AML-193 (cell line): Measurements from ENCODE around the gene SORBS1.
"Not testable (repeated sequence)": the region's sequence is repeated elsewhere in the genome, so short reads cannot be mapped to it uniquely, and the experiment has no call there.

Source experiments
- DNase-seq, 2 experiments: peaks; one replicate each; lab custom pipeline; 2025; lab: John Stamatoyannopoulos, UW

Gene SORBS1

GRCh38 chr10:95388539-95388938 is 172.6 kb downstream of the SORBS1 start:
- no peak for DNase-seq

- no peak for DNase-seq
Observed at GRCh38 chr10:95388109-95388471, 173.1 kb downstream of the SORBS1 start.

GRCh38 chr10:95384011-95384704 is 177.0 kb downstream of the SORBS1 start:
- DNase-seq, result no peak

- no peak for DNase-seq
Observed at GRCh38 chr10:95382596-95382995, 178.6 kb downstream of the SORBS1 start.

- no peak for DNase-seq
Observed at GRCh38 chr10:95382174-95382573, 179.0 kb downstream of the SORBS1 start.

- no peak for DNase-seq
Observed at GRCh38 chr10:95377950-95378349, 183.2 kb downstream of the SORBS1 start.

- DNase-seq, result no peak
Observed at GRCh38 chr10:95375418-95375817, 185.8 kb downstream of the SORBS1 start.

GRCh38 chr10:95374597-95375209 is 186.5 kb downstream of the SORBS1 start:
- peak; percentile 80 to 81 for DNase-seq

GRCh38 chr10:95373660-95374059 is 187.5 kb downstream of the SORBS1 start:
- no peak for DNase-seq

GRCh38 chr10:95364342-95364741 is 196.8 kb downstream of the SORBS1 start:
- DNase-seq, result no peak

- DNase-seq, result peak; percentile 45 to 50
Observed at GRCh38 chr10:95363303-95363912, 197.8 kb downstream of the SORBS1 start.

- DNase-seq, result no peak
Observed at GRCh38 chr10:95360122-95360714, 201.0 kb downstream of the SORBS1 start.

GRCh38 chr10:95359466-95359865 is 201.7 kb downstream of the SORBS1 start:
- no peak for DNase-seq

GRCh38 chr10:95356190-95356955 is 204.8 kb downstream of the SORBS1 start:
- DNase-seq, result no peak

- DNase-seq, result no peak
Observed at GRCh38 chr10:95355301-95355700, 205.9 kb downstream of the SORBS1 start.

- DNase-seq, result no peak
Observed at GRCh38 chr10:95354110-95354509, 207.1 kb downstream of the SORBS1 start.

GRCh38 chr10:95353123-95353522 is 208.0 kb downstream of the SORBS1 start:
- no peak for DNase-seq

GRCh38 chr10:95352684-95353083 is 208.5 kb downstream of the SORBS1 start:
- DNase-seq, result no peak

GRCh38 chr10:95350830-95351228 is 210.3 kb downstream of the SORBS1 start:
- DNase-seq, result no peak

- DNase-seq, result peak; percentile 19 to 34
Observed at GRCh38 chr10:95350219-95350829, 210.8 kb downstream of the SORBS1 start.

GRCh38 chr10:95347402-95347766 is 213.8 kb downstream of the SORBS1 start:
- not testable (repeated sequence) for DNase-seq
